GM19023 (cell line): Measurements from ENCODE around the gene COL4A2.

Experiments used
- ATAC-seq: cut with Tn5 transposase; IDR thresholded peaks from one replicate; pipeline ENCODE4 v1.9.1; 2021; ENCODE audit warnings: mild to moderate bottlenecking, moderate library complexity; ENCODE audit not compliant: unreplicated experiment

COL4A2 gene

GRCh38 chr13:110289661-110290060 lies 17.4 kb upstream of the COL4A2 start:
- ATAC-seq, result no peak

GRCh38 chr13:110290153-110290552 lies 16.9 kb upstream of the COL4A2 start:
- no peak for ATAC-seq

GRCh38 chr13:110290826-110291225 lies 16.3 kb upstream of the COL4A2 start:
- no peak for ATAC-seq

GRCh38 chr13:110291286-110291685 lies 15.8 kb upstream of the COL4A2 start:
- ATAC-seq, result no peak

- no peak for ATAC-seq
Measured at GRCh38 chr13:110293037-110293436, 14.0 kb upstream of the COL4A2 start.

- no peak for ATAC-seq
Measured at GRCh38 chr13:110293649-110294048, 13.4 kb upstream of the COL4A2 start.

GRCh38 chr13:110294146-110294545 lies 12.9 kb upstream of the COL4A2 start:
- ATAC-seq, result no peak

GRCh38 chr13:110294622-110295021 lies 12.5 kb upstream of the COL4A2 start:
- no peak for ATAC-seq

- no peak for ATAC-seq
Measured at GRCh38 chr13:110297011-110297410, 10.1 kb upstream of the COL4A2 start.

GRCh38 chr13:110297766-110298504 lies 9.1 kb upstream of the COL4A2 start:
- no peak for ATAC-seq

- ATAC-seq, result no peak
Measured at GRCh38 chr13:110298505-110299282, 8.4 kb upstream of the COL4A2 start.

- ATAC-seq, result no peak
Measured at GRCh38 chr13:110299283-110299840, 7.7 kb upstream of the COL4A2 start.

GRCh38 chr13:110300090-110300815 lies 6.8 kb upstream of the COL4A2 start:
- ATAC-seq, result no peak

- no peak for ATAC-seq
Measured at GRCh38 chr13:110301083-110301482, 6.0 kb upstream of the COL4A2 start.

- ATAC-seq, result no peak
Measured at GRCh38 chr13:110301606-110302553, 5.2 kb upstream of the COL4A2 start.

GRCh38 chr13:110302997-110303396 lies 4.1 kb upstream of the COL4A2 start:
- no peak for ATAC-seq

GRCh38 chr13:110303644-110304043 lies 3.4 kb upstream of the COL4A2 start:
- no peak for ATAC-seq

- ATAC-seq, result no peak
Measured at GRCh38 chr13:110304256-110304655, 2.8 kb upstream of the COL4A2 start.

GRCh38 chr13:110305001-110305400 lies 2.1 kb upstream of the COL4A2 start:
- ATAC-seq, result no peak

GRCh38 chr13:110305544-110305943 lies 1.5 kb upstream of the COL4A2 start:
- ATAC-seq, result no peak
